Upper lobe of right lung (tissue), 1 donor: ENCODE data around the gene PIGN. TPM values are rescaled to one million over a fixed set of nuclear protein-coding genes. Genes with fewer than 3 reads are reported as not detected.

Experiments
- ATAC-seq: fragments of 200-7000 bp; cut with Tn5 transposase; one replicate; pipeline ENCODE4 v1.9.1; 2020; ENCODE audit warnings: mild to moderate bottlenecking, moderate library complexity
- DNase-seq: peaks from one replicate; pipeline ENCODE4 v3.0.0-alpha.2; 2020
- H3K27ac ChIP-seq: fragments of 200-600 bp; one replicate; pipeline ENCODE4 v1.8.0; 2022
- H3K27me3 ChIP-seq: fragments of 200-600 bp; one replicate; pipeline ENCODE4 v1.8.0; 2022; ENCODE audit warnings: mild to moderate bottlenecking
- H3K36me3 ChIP-seq: fragments of 200-600 bp; one replicate; pipeline ENCODE4 v1.8.0; 2022
- H3K4me1 ChIP-seq: fragments of 200-600 bp; one replicate; pipeline ENCODE4 v1.8.0; 2022
- H3K4me3 ChIP-seq: fragments of 200-600 bp; one replicate; pipeline ENCODE4 v1.8.0; 2022; ENCODE audit warnings: mild to moderate bottlenecking
- H3K9me3 ChIP-seq: fragments of 200-600 bp; one replicate; pipeline ENCODE4 v1.8.0; 2022
- intact Hi-C: fragments of 100-400 bp; cut with DNase I; formaldehyde crosslinking; loops from one replicate; pipeline ENCODE4 v1.11.0; 2022
- total RNA-seq: library from RNA; stranded (reverse); fragmentation: NEBNext Ultra II Directional; extraction: Animal tissue kit (Norgen Biotek cat#: 25700); gene quantifications from one replicate; pipeline ENCODE4 v1.2.1, GENCODE V29; 2021
- TF ChIP-seq, protein P1 (sequence below): fragments of 200-600 bp; IDR thresholded peaks from one replicate; pipeline ENCODE4 v1.8.0; 2022; ENCODE audit warnings: antibody characterized with exemption
- donor health status: DM: no; HTN: yes; CAD: no; lungs with severe emphysema.

Gene PIGN
- total RNA-seq, 1 donor from 2014 or later: 25.2 TPM

DNA sequence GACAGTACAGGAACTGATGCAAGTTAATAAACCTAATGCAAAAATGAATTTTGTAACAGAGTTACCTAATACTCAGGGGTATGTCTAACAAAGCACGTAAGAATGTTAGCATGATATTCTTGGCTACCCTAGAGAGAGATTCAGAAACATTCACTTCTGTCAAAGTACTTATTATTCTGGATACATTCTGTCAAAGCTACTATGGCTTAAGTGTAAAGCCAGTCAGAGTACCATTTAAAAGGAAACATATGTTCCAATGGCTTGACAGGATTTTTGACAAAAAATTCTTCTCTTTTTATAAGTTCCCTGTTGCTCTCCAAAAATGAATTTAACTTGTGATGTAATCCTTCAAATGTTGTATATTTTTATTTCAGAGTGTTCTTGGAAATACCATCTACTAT is 85.5 kb downstream of the PIGN start:
- DNase-seq (no peak), ATAC-seq (no peak)
- Histone ChIP-seq H3K36me3 (peaks cover 2% of the 10 kb centered on the region), H3K4me1 (no peaks in the 10 kb centered on the region), H3K9me3 (no peaks in the 10 kb centered on the region), H3K4me3 (no peak overlapping the region), H3K27ac (no peak overlapping the region), H3K27me3 (no peaks in the 10 kb centered on the region)
- TF ChIP-seq, protein P1, sequence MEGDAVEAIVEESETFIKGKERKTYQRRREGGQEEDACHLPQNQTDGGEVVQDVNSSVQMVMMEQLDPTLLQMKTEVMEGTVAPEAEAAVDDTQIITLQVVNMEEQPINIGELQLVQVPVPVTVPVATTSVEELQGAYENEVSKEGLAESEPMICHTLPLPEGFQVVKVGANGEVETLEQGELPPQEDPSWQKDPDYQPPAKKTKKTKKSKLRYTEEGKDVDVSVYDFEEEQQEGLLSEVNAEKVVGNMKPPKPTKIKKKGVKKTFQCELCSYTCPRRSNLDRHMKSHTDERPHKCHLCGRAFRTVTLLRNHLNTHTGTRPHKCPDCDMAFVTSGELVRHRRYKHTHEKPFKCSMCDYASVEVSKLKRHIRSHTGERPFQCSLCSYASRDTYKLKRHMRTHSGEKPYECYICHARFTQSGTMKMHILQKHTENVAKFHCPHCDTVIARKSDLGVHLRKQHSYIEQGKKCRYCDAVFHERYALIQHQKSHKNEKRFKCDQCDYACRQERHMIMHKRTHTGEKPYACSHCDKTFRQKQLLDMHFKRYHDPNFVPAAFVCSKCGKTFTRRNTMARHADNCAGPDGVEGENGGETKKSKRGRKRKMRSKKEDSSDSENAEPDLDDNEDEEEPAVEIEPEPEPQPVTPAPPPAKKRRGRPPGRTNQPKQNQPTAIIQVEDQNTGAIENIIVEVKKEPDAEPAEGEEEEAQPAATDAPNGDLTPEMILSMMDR: no peak
- intact Hi-C loops: no loop called here

DNA sequence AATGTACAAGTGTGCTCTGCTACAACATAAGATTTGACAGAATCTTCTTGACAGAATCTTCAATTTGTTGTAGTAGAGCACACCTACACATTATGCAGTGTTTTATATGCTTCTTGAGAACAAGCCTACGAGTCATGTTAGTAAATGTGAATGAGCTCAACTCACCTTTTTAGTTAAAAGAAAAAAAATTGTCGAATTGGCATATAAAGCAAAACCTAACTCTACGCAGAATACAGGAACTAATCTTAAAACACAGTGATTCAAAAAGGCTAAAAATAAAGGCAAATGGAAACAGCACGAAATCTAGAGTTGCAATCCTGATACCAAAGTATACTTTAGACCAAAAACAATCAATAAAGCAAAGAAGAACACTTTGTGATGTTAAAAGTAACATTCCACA is 87.9 kb downstream of the PIGN start:
- intact Hi-C loops: no loop called here
- H3K27ac ChIP-seq: no peak overlapping the region
- no peaks in the 10 kb centered on the region for H3K36me3 ChIP-seq
- ATAC-seq (no peak), DNase-seq (no peak)
- H3K4me1 ChIP-seq: no peaks in the 10 kb centered on the region
- TF ChIP-seq, protein P1: no peak
- no peaks in the 10 kb centered on the region for H3K9me3 ChIP-seq
- H3K4me3 ChIP-seq: no peak overlapping the region
- no peaks in the 10 kb centered on the region for H3K27me3 ChIP-seq

DNA sequence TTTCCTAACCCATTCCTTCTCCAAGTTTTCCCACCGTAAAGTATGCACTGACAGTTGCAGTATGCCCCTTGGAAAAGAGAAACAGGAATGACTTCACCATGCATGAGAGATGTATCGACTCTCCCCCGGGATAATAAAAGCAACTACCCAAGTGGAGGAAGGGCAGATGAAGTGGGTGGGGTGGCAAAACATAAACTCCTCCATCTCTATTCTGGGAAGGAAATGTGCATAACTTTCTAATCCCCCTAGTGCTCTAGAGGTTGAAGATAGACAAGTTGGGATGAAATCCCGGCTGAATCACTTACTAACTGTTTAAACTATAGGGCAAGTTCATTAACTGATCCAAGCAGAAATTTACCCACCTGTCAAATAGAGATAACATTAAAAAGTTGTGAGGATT is 89.2 kb downstream of the PIGN start:
- Histone ChIP-seq H3K36me3 (no peaks in the 10 kb centered on the region), H3K4me1 (no peaks in the 10 kb centered on the region), H3K4me3 (no peak overlapping the region), H3K9me3 (no peaks in the 10 kb centered on the region), H3K27me3 (no peaks in the 10 kb centered on the region), H3K27ac (no peak overlapping the region)
- intact Hi-C loops: no loop called here
- TF ChIP-seq, protein P1: no peak
- ATAC-seq (no peak), DNase-seq (no peak)

DNA sequence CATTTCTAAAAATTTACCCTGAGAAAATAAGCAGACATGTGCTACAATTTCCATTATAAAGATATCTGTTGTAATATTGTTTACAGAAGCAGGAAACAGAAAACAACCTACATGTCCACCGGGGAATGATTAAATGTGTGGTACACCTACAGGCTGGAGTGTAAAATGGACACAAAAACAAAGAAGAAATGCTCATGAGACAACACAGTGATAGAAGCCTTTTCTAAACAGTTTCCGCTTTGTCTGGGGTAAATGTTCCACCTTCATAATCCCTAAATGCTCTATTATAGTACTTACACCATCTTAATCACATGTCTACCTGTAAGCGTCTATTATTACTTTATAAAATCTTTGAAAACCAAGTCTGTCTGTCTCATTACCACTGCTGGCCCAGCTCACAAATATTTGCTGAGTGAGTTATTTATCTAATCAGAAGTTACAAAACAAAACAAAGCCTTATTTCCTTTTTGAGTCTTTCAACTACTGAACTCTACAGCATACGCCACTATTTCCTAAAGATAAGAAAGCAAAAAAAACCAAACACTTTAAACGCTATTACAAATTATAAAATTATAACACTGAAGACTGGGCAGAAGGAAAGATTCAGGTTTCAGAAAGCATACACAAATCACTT is 95.3 kb downstream of the PIGN start:
- H3K9me3 ChIP-seq: no peaks in the 10 kb centered on the region
- H3K36me3 ChIP-seq: no peaks in the 10 kb centered on the region
- ATAC-seq (no peak), DNase-seq (no peak)
- no peaks in the 10 kb centered on the region for H3K4me1 ChIP-seq
- H3K27ac ChIP-seq: no peak overlapping the region
- TF ChIP-seq, protein P1: no peak
- H3K4me3 ChIP-seq: no peak overlapping the region
- no peaks in the 10 kb centered on the region for H3K27me3 ChIP-seq
- intact Hi-C loops: no loop called here

DNA sequence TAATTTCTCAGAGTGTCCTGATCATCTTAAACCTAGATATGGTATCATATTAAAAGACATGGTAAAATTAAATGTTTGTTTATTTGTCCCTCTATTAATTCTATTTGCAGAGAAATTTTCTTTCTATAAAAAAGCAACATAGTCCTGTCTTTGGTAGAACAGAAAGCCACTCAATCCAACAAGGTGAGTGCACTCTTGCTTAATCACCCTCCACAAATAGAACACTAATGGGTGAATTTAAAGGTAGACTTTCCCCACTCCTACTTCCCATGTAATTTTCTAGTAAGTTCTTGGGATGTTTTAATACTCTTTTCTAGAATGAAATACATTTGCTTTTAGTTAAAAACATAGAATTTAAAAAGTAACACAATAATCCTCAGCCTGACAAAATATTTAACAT is 97.7 kb downstream of the PIGN start:
- Histone ChIP-seq H3K27me3 (no peaks in the 10 kb centered on the region), H3K9me3 (no peaks in the 10 kb centered on the region), H3K4me3 (no peak overlapping the region), H3K27ac (no peak overlapping the region), H3K4me1 (no peaks in the 10 kb centered on the region), H3K36me3 (no peaks in the 10 kb centered on the region)
- no peak for DNase-seq
- intact Hi-C loops: no loop called here
- no peak for ATAC-seq
- TF ChIP-seq, protein P1: no peak

DNA sequence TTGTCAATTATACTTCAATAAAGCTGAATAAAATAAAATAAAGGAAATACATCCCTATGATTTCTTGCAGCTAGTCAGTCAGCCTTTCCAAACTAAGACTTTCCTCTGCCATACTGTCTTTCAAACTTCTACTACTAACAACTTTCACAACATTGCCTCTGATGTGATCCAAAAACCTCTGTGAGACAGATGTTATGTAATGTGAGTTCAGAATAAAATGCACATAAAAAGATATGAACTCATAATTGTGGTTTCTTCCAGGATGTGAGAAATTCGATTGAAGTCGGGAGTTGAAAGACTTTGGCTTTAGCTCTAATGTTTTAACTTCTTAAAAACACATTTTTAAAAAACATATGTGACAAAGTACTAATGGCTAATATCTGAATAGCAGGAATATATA is 98.7 kb downstream of the PIGN start:
- ATAC-seq (no peak), DNase-seq (no peak)

More for the DNA sequence above, 98.7 kb downstream of the PIGN start:
- Histone ChIP-seq H3K9me3 (no peaks in the 10 kb centered on the region), H3K4me3 (no peak overlapping the region), H3K27me3 (no peaks in the 10 kb centered on the region), H3K27ac (no peak overlapping the region), H3K4me1 (no peaks in the 10 kb centered on the region), H3K36me3 (no peaks in the 10 kb centered on the region)
- TF ChIP-seq, protein P1: no peak
- intact Hi-C loops: no loop called here
